K562 (cell line): Measurements from ENCODE around the gene SYMPK. TPM values are rescaled to one million over a fixed set of nuclear protein-coding genes. Genes with fewer than 3 reads are reported as not detected.
A peak's percentile ranks its signal among the peaks of the same experiment; 100 is the strongest.

ENCODE experiments used
- ATAC-seq: fragments of 200-7000 bp; cut with Tn5 transposase; 3 replicates; pipeline ENCODE4 v1.9.1; 2020; ENCODE audit warnings: moderate library complexity
- BruUV-seq: library from RNA; stranded (reverse); fragments of 400-500 nt; replicated peaks from 2 replicates; lab custom pipeline; 2021; lab: Mats Ljungman, UMichigan
- CTCF ChIA-PET: fragments of 300-600 bp; formaldehyde crosslinking; extraction: SDS; loops from one replicate; lab custom pipeline; 2021; ENCODE audit warnings: low intra/inter-chr PET ratio; lab: Yijun Ruan, JAX
- POLR2A ChIA-PET: fragments of 300-600, 350-650 bp; sonication (Branson Sonifier 250); formaldehyde crosslinking; extraction: SDS; loops from one replicate; lab custom pipeline; 2021; ENCODE audit warnings: antibody characterized with exemption, inconsistent platforms; lab: Yijun Ruan, JAX
- DNase-seq, 4 experiments: peaks; one replicate each; pipeline versions ENCODE4 v3.0.0 to v3.0.0-alpha.2; 2011 to 2018; ENCODE audit warnings: low spot score in 3 of 4, mixed read lengths in 3 of 4; ENCODE audit errors: extremely low read depth in 1 of 4
- FAIRE-seq: peaks from 2 replicates; lab custom pipeline; 2011; peaks lifted over from hg19 to GRCh38; lab: Jason Lieb, UNC
- H2AFZ ChIP-seq: 2 replicates; pipeline ENCODE4 v1.6.0; 2011; ENCODE audit warnings: low read depth, low read length, control low read depth, inconsistent platforms
- H3K27ac ChIP-seq: fragments of 200-600 bp; 3 replicates; pipeline ENCODE4 v1.8.0; 2011; ENCODE audit warnings: low read depth, mild to moderate bottlenecking, control low read depth, inconsistent platforms, low read length, moderate library complexity, mixed read lengths; ENCODE audit errors: extremely low read depth
- H3K27me3 ChIP-seq, 2 experiments: fragments of 300-600 bp in 1 of 2; 2 replicates in 1 of 2; 3 replicates in 1 of 2; pipeline versions ENCODE4 v1.6.0 to v1.8.0; 2011; ENCODE audit warnings: inconsistent platforms in 2 of 2, low read length in 2 of 2, mild to moderate bottlenecking in 1 of 2, mixed read lengths in 1 of 2, moderate library complexity in 1 of 2; ENCODE audit not compliant: control insufficient read depth in 2 of 2, insufficient read depth in 2 of 2
- H3K36me3 ChIP-seq: fragments of 300-600 bp; 3 replicates; pipeline ENCODE4 v1.8.0; 2011; ENCODE audit warnings: mild to moderate bottlenecking, low read length, inconsistent platforms; ENCODE audit not compliant: control insufficient read depth, insufficient read depth
- H3K4me1 ChIP-seq, 2 experiments: fragments of 200-600 bp in 1 of 2; replicated peaks in 1 of 2; 2 replicates in 1 of 2; 3 replicates in 1 of 2; pipeline versions ENCODE4 v1.5.1 to v1.8.0; 2011; ENCODE audit warnings: inconsistent platforms in 2 of 2, low read length in 2 of 2, mild to moderate bottlenecking in 1 of 2, mixed read lengths in 1 of 2, moderate library complexity in 1 of 2; ENCODE audit not compliant: control insufficient read depth in 2 of 2, insufficient read depth in 2 of 2
- H3K4me2 ChIP-seq: 2 replicates; pipeline ENCODE4 v1.6.1; 2011; ENCODE audit warnings: low read length, control low read depth, inconsistent platforms, mixed read lengths; ENCODE audit not compliant: insufficient read depth
- H3K4me3 ChIP-seq: fragments of 200-600 bp; sonication (generic), shearing (Covaris generic); 2 replicates; pipeline ENCODE4 v1.5.1; 2016; ENCODE audit warnings: control low read depth, inconsistent platforms
- H3K79me2 ChIP-seq: fragments of 200-600 bp; 3 replicates; pipeline ENCODE4 v1.8.0; 2011; ENCODE audit warnings: low read length, inconsistent platforms; ENCODE audit not compliant: control insufficient read depth, insufficient read depth
- H3K9ac ChIP-seq, 2 experiments: 2 replicates each; pipeline versions ENCODE4 v1.6.0 to v1.6.1; 2011; ENCODE audit warnings: low read depth in 2 of 2, low read length in 2 of 2, control low read depth in 1 of 2, inconsistent platforms in 1 of 2, mild to moderate bottlenecking in 1 of 2, mixed read lengths in 1 of 2; ENCODE audit not compliant: insufficient read depth in 1 of 2
- H3K9me1 ChIP-seq: one replicate; pipeline ENCODE4 v1.6.0; 2011; ENCODE audit warnings: inconsistent platforms, mild to moderate bottlenecking, low read length, moderate library complexity; ENCODE audit not compliant: control insufficient read depth, insufficient read depth
- H3K9me3 ChIP-seq: replicated peaks from 2 replicates; pipeline ENCODE4 v1.5.1; 2011; ENCODE audit warnings: low read depth, low read length, inconsistent platforms; ENCODE audit not compliant: control insufficient read depth, insufficient read depth
- H4K20me1 ChIP-seq: replicated peaks from 2 replicates; pipeline ENCODE4 v1.6.1; 2011; ENCODE audit warnings: low read length, inconsistent platforms, mixed read lengths; ENCODE audit not compliant: control insufficient read depth, insufficient read depth
- BRCA1 ChIP-seq, 2 experiments: fragments of 450-650 bp in 1 of 2; sonication (generic) in 1 of 2; formaldehyde crosslinking in 1 of 2; IDR thresholded peaks; 2 replicates each; pipeline versions ENCODE4 v1.5.0 to v1.6.1; 2017 to 2020; ENCODE audit warnings: mild to moderate bottlenecking in 1 of 2, missing genetic modification reagents in 1 of 2
- FOSL1 ChIP-seq: fragments of 200-800 bp; sonication (Bioruptor generic); conservative IDR thresholded peaks from 2 replicates; pipeline ENCODE4 v1.6.1; 2016; ENCODE audit warnings: missing genetic modification characterization, missing compliant biosample characterization
- MAFK ChIP-seq: IDR thresholded peaks from 2 replicates; pipeline ENCODE4 v1.6.1; 2011; ENCODE audit warnings: low read length, improper control_type of control experiment
- ZHX1 ChIP-seq: fragments of 150-350 bp; conservative IDR thresholded peaks from 2 replicates; pipeline ENCODE4 v1.6.1; 2014; ENCODE audit warnings: low read length
- ZNF124 ChIP-seq: sonication (generic); formaldehyde crosslinking; IDR thresholded peaks from 2 replicates; pipeline ENCODE4 v1.8.1; 2022; ENCODE audit warnings: missing genetic modification reagents
- ZNF584 ChIP-seq: fragments of 200-800 bp; sonication (Bioruptor generic); IDR thresholded peaks from 2 replicates; pipeline ENCODE4 v1.6.1; 2016; ENCODE audit warnings: low read depth, mild to moderate bottlenecking, missing genetic modification characterization, missing compliant biosample characterization
- ZNF639 ChIP-seq, 2 experiments: fragments of 200-800 bp in 1 of 2; sonication (Bioruptor generic) in 1 of 2; sonication (generic) in 1 of 2; formaldehyde crosslinking in 1 of 2; IDR thresholded peaks in 1 of 2; conservative IDR thresholded peaks in 1 of 2; 2 replicates each; pipeline versions ENCODE4 v1.5.0 to v1.6.1; 2016 to 2020; ENCODE audit warnings: missing compliant biosample characterization in 1 of 2, missing genetic modification characterization in 1 of 2, missing genetic modification reagents in 1 of 2
- WGBS: fragments of 100-300 bp; shearing (Covaris generic); methylation state at CpG from one replicate; pipeline ENCODE4 v1.1.6; 2016; ENCODE audit warnings: low coverage, mixed read lengths; ENCODE audit not compliant: insufficient coverage; ENCODE audit errors: missing lambda C conversion rate; 5-methylcytosine and 5-hydroxymethylcytosine counted together
- in situ Hi-C: fragments of 300-500 bp; cut with MboI; formaldehyde crosslinking; loops from 4 replicates; pipeline ENCODE4 v1.15.0; 2018; ENCODE audit warnings: inconsistent platforms, mixed read lengths
- intact Hi-C: fragments of 100-400 bp; cut with micrococcal nuclease; formaldehyde crosslinking; loops from 2 replicates; pipeline ENCODE4 v1.14.2; 2022
- polyA plus RNA-seq, 8 experiments: library from polyadenylated mRNA; depleted of rRNA in 4 of 8; stranded (reverse) in 5 of 8; unstranded in 3 of 8; fragments of >200 nt; fragmentation: Nextera tagmentation in 2 of 8; fragmentation: Illumina TruSeq in 1 of 8; extraction: Ambion mirVana in 2 of 8; extraction: Trizol in 1 of 8; gene quantifications; 2 replicates each; pipeline versions ENCODE4 v1.2.1 to v1.2.3, GENCODE V29; 2011 to 2014; ENCODE audit warnings: inconsistent platforms in 1 of 8, missing spikeins in 1 of 8
- total RNA-seq, 7 experiments: library from RNA; depleted of rRNA in 6 of 7; stranded (reverse); fragments of >200 nt in 6 of 7; fragmentation: Illumina TruSeq in 2 of 7; extraction: Trizol in 2 of 7; gene quantifications; 2 replicates each; pipeline versions ENCODE4 v1.2.1 to v1.2.3, GENCODE V29; 2011 to 2021; ENCODE audit warnings: low replicate concordance in 1 of 7
- TF ChIP-seq, protein P1 (sequence below): fragments of 250-450 bp; sonication (Bioruptor Pico); IDR thresholded peaks from 2 replicates; pipeline ENCODE4 v1.8.0; 2021; ENCODE audit warnings: moderate library complexity, mild to moderate bottlenecking, inconsistent platforms
- TF ChIP-seq, protein P2 (sequence below): fragments of 450-650 bp; IDR thresholded peaks from 2 replicates; pipeline ENCODE4 v1.6.1; 2016; ENCODE audit warnings: low read depth, mild to moderate bottlenecking, moderate library complexity
- TF ChIP-seq, protein P3 (sequence below): fragments of 450-650 bp; conservative IDR thresholded peaks from 2 replicates; pipeline ENCODE4 v1.6.1; 2016; ENCODE audit warnings: missing genetic modification characterization, low read depth, mild to moderate bottlenecking, control low read depth, missing compliant biosample characterization

SYMPK gene
- total and polyA plus RNA-seq, 9 of the 15 experiments (the other 6 are each of a cell fraction or from before 2014, with no cell fraction given): 0.73 to 95.5 (median 58.4) TPM

- H4K20me1 ChIP-seq: peaks cover 13% of the 10 kb centered on the region; the same call in 1 of the 2 replicates
- H3K9me1 ChIP-seq: peaks cover 2% of the 10 kb centered on the region
- WGBS: 85% methylated on average over 10 of the region's 44 CpGs
- H3K4me2 ChIP-seq: no peak overlapping the region
- POLR2A ChIA-PET: interaction anchor here (1.2 kb wide), 1 partner anchor 67 kb away, joined by 3 read pairs; no protein-coding TSS in a partner anchor
- H3K4me1 ChIP-seq: peaks cover under 1 to 40% of the 10 kb centered on the region in 2 experiments; a peak in 4 of 5 replicates
- DNase-seq (no peak), FAIRE-seq (no peak), ATAC-seq (no peak)
- H3K79me2 ChIP-seq: no peaks in the 10 kb centered on the region
- BruUV-seq: TSS peak; percentile 46
- intact Hi-C loops: loop anchor here (5.0 to 10.0 kb wide), 2 partner anchors 197 to 259 kb away; no protein-coding TSS in a partner anchor
- no peak overlapping the region for H2AFZ ChIP-seq
- CTCF ChIA-PET: interaction anchor here (2.0 to 3.3 kb wide), 2 partner anchors 68 to 262 kb away, joined by 16 to 56 read pairs; no protein-coding TSS in a partner anchor
- H3K9me3 ChIP-seq: no peaks in the 10 kb centered on the region
- in situ Hi-C loops: no loop called here
- H3K9ac ChIP-seq: no peak overlapping the region
- peaks cover 34% of the 10 kb centered on the region; the same call in 2 of the 3 replicates for H3K36me3 ChIP-seq
- H3K27me3 ChIP-seq: no peaks in the 10 kb centered on the region
- H3K27ac ChIP-seq: no peak overlapping the region
- no peak overlapping the region for H3K4me3 ChIP-seq
- TF ChIP-seq ZNF124 (CRISPR knock-in tag) (no peak), ZNF584 (no peak), MAFK (no peak), FOSL1 (tag) (no peak), BRCA1 (IDR thresholded peaks at IDR 0.05) (no peak), BRCA1 (CRISPR knock-in tag; IDR thresholded peaks at IDR 0.05) (no peak), ZHX1 (no peak), ZNF639 (CRISPR knock-in tag; conservative IDR thresholded peaks at IDR 0.05 in 1 of 2, IDR thresholded peaks at IDR 0.05 in 1 of 2) (no peak)
- TF ChIP-seq, protein P1, sequence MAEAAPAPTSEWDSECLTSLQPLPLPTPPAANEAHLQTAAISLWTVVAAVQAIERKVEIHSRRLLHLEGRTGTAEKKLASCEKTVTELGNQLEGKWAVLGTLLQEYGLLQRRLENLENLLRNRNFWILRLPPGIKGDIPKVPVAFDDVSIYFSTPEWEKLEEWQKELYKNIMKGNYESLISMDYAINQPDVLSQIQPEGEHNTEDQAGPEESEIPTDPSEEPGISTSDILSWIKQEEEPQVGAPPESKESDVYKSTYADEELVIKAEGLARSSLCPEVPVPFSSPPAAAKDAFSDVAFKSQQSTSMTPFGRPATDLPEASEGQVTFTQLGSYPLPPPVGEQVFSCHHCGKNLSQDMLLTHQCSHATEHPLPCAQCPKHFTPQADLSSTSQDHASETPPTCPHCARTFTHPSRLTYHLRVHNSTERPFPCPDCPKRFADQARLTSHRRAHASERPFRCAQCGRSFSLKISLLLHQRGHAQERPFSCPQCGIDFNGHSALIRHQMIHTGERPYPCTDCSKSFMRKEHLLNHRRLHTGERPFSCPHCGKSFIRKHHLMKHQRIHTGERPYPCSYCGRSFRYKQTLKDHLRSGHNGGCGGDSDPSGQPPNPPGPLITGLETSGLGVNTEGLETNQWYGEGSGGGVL (CRISPR knock-in tag): no peak
- TF ChIP-seq, protein P2, sequence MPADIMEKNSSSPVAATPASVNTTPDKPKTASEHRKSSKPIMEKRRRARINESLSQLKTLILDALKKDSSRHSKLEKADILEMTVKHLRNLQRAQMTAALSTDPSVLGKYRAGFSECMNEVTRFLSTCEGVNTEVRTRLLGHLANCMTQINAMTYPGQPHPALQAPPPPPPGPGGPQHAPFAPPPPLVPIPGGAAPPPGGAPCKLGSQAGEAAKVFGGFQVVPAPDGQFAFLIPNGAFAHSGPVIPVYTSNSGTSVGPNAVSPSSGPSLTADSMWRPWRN: no peak
- TF ChIP-seq, protein P3, sequence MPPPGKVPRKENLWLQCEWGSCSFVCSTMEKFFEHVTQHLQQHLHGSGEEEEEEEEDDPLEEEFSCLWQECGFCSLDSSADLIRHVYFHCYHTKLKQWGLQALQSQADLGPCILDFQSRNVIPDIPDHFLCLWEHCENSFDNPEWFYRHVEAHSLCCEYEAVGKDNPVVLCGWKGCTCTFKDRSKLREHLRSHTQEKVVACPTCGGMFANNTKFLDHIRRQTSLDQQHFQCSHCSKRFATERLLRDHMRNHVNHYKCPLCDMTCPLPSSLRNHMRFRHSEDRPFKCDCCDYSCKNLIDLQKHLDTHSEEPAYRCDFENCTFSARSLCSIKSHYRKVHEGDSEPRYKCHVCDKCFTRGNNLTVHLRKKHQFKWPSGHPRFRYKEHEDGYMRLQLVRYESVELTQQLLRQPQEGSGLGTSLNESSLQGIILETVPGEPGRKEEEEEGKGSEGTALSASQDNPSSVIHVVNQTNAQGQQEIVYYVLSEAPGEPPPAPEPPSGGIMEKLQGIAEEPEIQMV: no peak
Measured at GRCh38 chr19:45815481-45816216, 47.3 kb downstream of the SYMPK start.
